Lung (tissue), 12 donors: ENCODE results near the gene SLC25A4. TPM values are rescaled to one million over a fixed set of nuclear protein-coding genes. Genes with fewer than 3 reads are reported as not detected.
"Not testable (repeated sequence)": the region's sequence is repeated elsewhere in the genome, so short reads cannot be mapped to it uniquely, and the experiment has no call there.

Experiments used
- ATAC-seq: fragments of 200-7000 bp; cut with Tn5 transposase; one replicate; pipeline ENCODE4 v1.9.1; 2020; ENCODE audit warnings: moderate number of reproducible peaks; ENCODE audit not compliant: insufficient read depth, low FRiP score
- DNase-seq, 3 donors: peaks; one replicate each; pipeline ENCODE4 v3.0.0-alpha.2; 2013 to 2017
- H3K27ac ChIP-seq, 2 donors: one replicate each; pipeline ENCODE4 v1.5.1; 2013; ENCODE audit warnings: mild to moderate bottlenecking in 2 of 2, moderate library complexity in 2 of 2, control low read depth in 1 of 2, inconsistent platforms in 1 of 2, low read depth in 1 of 2, low read length in 1 of 2
- H3K27me3 ChIP-seq, 3 donors: one replicate each; pipeline ENCODE4 v1.5.1; 2013; ENCODE audit warnings: low read length in 2 of 3; ENCODE audit not compliant: control insufficient read depth in 3 of 3, insufficient read depth in 3 of 3
- H3K36me3 ChIP-seq, 4 donors: one replicate each; pipeline ENCODE4 v1.5.1; 2013; ENCODE audit warnings: low read length in 4 of 4, mild to moderate bottlenecking in 1 of 4, moderate library complexity in 1 of 4; ENCODE audit not compliant: control insufficient read depth in 4 of 4, insufficient read depth in 4 of 4
- H3K4me1 ChIP-seq, 5 donors: one replicate each; pipeline ENCODE4 v1.5.1; 2013; ENCODE audit warnings: low read length in 5 of 5, mild to moderate bottlenecking in 2 of 5, moderate library complexity in 1 of 5; ENCODE audit not compliant: control insufficient read depth in 5 of 5, insufficient read depth in 5 of 5
- H3K4me3 ChIP-seq: one replicate; pipeline ENCODE4 v1.5.1; 2013; ENCODE audit warnings: mild to moderate bottlenecking, control low read depth, moderate library complexity
- H3K9ac ChIP-seq, 2 donors: one replicate each; pipeline ENCODE4 v1.5.1; 2013; ENCODE audit warnings: low read length in 2 of 2, control low read depth in 1 of 2; ENCODE audit not compliant: insufficient read depth in 1 of 2
- H3K9me3 ChIP-seq, 4 donors: one replicate each; pipeline ENCODE4 v1.5.1; 2013; ENCODE audit warnings: low read length in 3 of 4, mild to moderate bottlenecking in 1 of 4, moderate library complexity in 1 of 4; ENCODE audit not compliant: control insufficient read depth in 4 of 4, insufficient read depth in 3 of 4
- WGBS, 2 donors: extraction: QIAGEN DNeasy Blood & Tissue Kit; methylation state at CpG; one replicate each; pipeline ENCODE4 v1.1.7; 2013; 5-methylcytosine and 5-hydroxymethylcytosine counted together
- polyA plus RNA-seq, 2 donors: library from polyadenylated mRNA; stranded (reverse); fragments of 200-250 nt; gene quantifications; one replicate each; pipeline ENCODE4 v1.2.1, GENCODE V29; 2013
- total RNA-seq, 2 donors: library from RNA; depleted of rRNA in 1 of 2; stranded (reverse); fragments of >200 nt in 1 of 2; gene quantifications; one replicate each; pipeline ENCODE4 v1.2.1, GENCODE V29; 2014 to 2021
- TF ChIP-seq, protein P1 (sequence below): IDR thresholded peaks from 2 replicates; pipeline ENCODE4 v1.5.1; 2012; ENCODE audit warnings: mild to moderate bottlenecking; ENCODE audit errors: control extremely low read depth, extremely low read depth
- donor health status: control.
- donor health status: control.
- donor health status: Bipolar disorder and iron deficiency.
- donor health status: healthy.
- donor health status: DM: yes; HTN: yes; CAD: no.

SLC25A4 gene
- total and polyA plus RNA-seq, 4 donors: 18.3 to 52.2 (median 30.8) TPM

GRCh38 chr4:185192059-185192458, 49.0 kb downstream of the SLC25A4 start:
- WGBS, 2 donors: 48 to 77% methylated on average over 1 of the region's 1 CpG
- ATAC-seq: no peak

GRCh38 chr4:185194924-185195888, 52.1 kb downstream of the SLC25A4 start:
- 80 to 86% methylated on average over 9 of the region's 9 CpGs for WGBS, 2 donors
- H3K9me3 ChIP-seq: peaks cover 0 to 3% (median 0%) of the 10 kb centered on the region in 4 donors
- TF ChIP-seq, protein P1, sequence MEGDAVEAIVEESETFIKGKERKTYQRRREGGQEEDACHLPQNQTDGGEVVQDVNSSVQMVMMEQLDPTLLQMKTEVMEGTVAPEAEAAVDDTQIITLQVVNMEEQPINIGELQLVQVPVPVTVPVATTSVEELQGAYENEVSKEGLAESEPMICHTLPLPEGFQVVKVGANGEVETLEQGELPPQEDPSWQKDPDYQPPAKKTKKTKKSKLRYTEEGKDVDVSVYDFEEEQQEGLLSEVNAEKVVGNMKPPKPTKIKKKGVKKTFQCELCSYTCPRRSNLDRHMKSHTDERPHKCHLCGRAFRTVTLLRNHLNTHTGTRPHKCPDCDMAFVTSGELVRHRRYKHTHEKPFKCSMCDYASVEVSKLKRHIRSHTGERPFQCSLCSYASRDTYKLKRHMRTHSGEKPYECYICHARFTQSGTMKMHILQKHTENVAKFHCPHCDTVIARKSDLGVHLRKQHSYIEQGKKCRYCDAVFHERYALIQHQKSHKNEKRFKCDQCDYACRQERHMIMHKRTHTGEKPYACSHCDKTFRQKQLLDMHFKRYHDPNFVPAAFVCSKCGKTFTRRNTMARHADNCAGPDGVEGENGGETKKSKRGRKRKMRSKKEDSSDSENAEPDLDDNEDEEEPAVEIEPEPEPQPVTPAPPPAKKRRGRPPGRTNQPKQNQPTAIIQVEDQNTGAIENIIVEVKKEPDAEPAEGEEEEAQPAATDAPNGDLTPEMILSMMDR: no peak

More at GRCh38 chr4:185192059-185192458, 49.0 kb downstream of the SLC25A4 start:
- H3K9me3 ChIP-seq: peaks cover 0 to 3% (median 0%) of the 10 kb centered on the region in 4 donors
- peaks cover 9 to 17% (median 10%) of the 10 kb centered on the region in 4 donors for H3K36me3 ChIP-seq
- no peaks in the 10 kb centered on the region for H3K27me3 ChIP-seq
- H3K27ac ChIP-seq: no peak overlapping the region
- H3K4me3 ChIP-seq: no peak overlapping the region
- DNase-seq: no peak
- H3K4me1 ChIP-seq: peaks cover 0 to 2% (median 0%) of the 10 kb centered on the region in 5 donors
- TF ChIP-seq, protein P1: no peak
- H3K9ac ChIP-seq: no peak overlapping the region

DNA sequence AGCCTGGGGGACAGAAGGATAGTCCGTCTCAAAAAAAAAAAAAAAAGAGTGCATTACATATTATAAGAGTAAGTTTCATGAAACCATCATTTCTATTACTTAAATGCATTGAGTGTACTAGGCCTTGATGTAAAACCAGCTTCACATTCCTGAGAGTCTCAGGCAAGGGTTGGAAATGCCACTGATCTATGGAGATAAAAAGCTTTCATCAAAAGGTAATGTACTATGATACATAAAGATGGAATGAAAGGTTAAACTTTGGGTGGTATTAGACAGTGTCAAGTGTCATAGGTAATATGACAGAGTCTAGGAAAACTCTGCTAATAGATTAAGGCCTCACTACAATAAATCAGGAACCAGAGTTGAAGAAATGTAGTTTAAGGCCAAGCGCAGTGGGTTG, 53.4 kb downstream of the SLC25A4 start:
- Histone ChIP-seq H3K4me1 (peaks cover 0 to 2% (median 0%) of the 10 kb centered on the region in 5 donors), H3K27me3 (no peaks in the 10 kb centered on the region), H3K27ac (no peak overlapping the region), H3K9me3 (peaks cover 0 to 3% (median 0%) of the 10 kb centered on the region in 4 donors), H3K36me3 (peaks cover 0 to 1% (median 0%) of the 10 kb centered on the region in 4 donors), H3K9ac (no peak overlapping the region), H3K4me3 (no peak overlapping the region)
- WGBS, 2 donors: 98 to 100% methylated on average over 2 of the region's 2 CpGs
- ATAC-seq (no peak), DNase-seq (no peak)
- TF ChIP-seq, protein P1: no peak

More at GRCh38 chr4:185194924-185195888, 52.1 kb downstream of the SLC25A4 start:
- peaks cover 0 to 6% (median 3%) of the 10 kb centered on the region in 4 donors for H3K36me3 ChIP-seq
- H3K9ac ChIP-seq: no peak overlapping the region
- ATAC-seq (no peak), DNase-seq (no peak)
- H3K27ac ChIP-seq: no peak overlapping the region
- H3K4me1 ChIP-seq: peaks cover 0 to 2% (median 0%) of the 10 kb centered on the region in 5 donors
- no peak overlapping the region for H3K4me3 ChIP-seq
- no peaks in the 10 kb centered on the region for H3K27me3 ChIP-seq

DNA sequence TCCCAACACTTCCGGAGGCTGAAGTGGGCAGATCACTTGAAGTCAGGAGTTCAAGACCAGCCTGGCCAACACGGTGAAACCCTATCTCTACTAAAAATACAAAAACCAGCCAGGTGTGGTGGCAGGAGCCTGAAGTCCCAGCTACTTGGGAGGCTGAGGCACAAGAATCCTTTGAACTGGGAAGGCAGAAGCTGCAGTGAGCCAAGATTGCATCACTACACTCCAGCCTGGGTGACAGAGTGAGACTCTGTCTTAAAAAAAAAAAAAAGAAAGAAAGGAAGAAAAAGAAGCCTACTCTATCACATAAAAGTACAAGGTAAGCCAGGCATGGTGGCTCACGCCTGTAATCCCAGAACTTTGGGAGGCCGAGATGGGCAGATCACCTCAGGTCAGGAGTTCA, 55.1 kb downstream of the SLC25A4 start:
- not testable (repeated sequence) for H3K27me3 ChIP-seq, H3K9me3 ChIP-seq, ATAC-seq, H3K36me3 ChIP-seq, H3K27ac ChIP-seq, H3K4me1 ChIP-seq, DNase-seq, H3K4me3 ChIP-seq, H3K9ac ChIP-seq
- WGBS, 2 donors: 93 to 95% methylated on average over 4 of the region's 4 CpGs
